ENCODE results near the gene NUP43. TPM values are rescaled to one million over a fixed set of nuclear protein-coding genes. Genes with fewer than 3 reads are reported as not detected.

Gene NUP43
- 17.0 and 31.4 TPM in 2 replicates for total RNA-seq

GRCh38 chr6:149746147-149746946 is at the start of gene NUP43:
TSS of gene NUP43 (minus strand) at chr6:149746529. CDS start at chr6:149746495, 34 bp downstream.

GRCh38 chr6:149749594-149750135 is 3.3 kb upstream of the NUP43 start, which contains the start of gene PCMT1:
TSS of gene PCMT1 (plus strand) at chr6:149749741. CDS start at chr6:149749902, 161 bp downstream.

GRCh38 chr6:149717588-149718458 is 28.5 kb downstream of the NUP43 start, which contains the start of gene LATS1:
TSS of gene LATS1 (minus strand) at chr6:149718101. CDS start at chr6:149702126, 15,975 bp downstream.

Other genes with a start within 250 kb of the NUP43 start
- 9.0 and 9.8 TPM in 2 replicates for gene PPIL4, start 200.5 kb downstream of the NUP43 start, total RNA-seq
- 21.8 and 32.1 TPM in 2 replicates for gene GINM1, start 180.2 kb downstream of the NUP43 start, total RNA-seq
- gene KATNA1, start 97.8 kb downstream of the NUP43 start, total RNA-seq = 10.8 and 14.3 TPM in 2 replicates
- gene LATS1, start 28.4 kb downstream of the NUP43 start, total RNA-seq = 10.6 and 19.4 TPM in 2 replicates
- 64.4 and 129 TPM in 2 replicates for gene PCMT1, start 3.2 kb upstream of the NUP43 start, total RNA-seq
- gene LRP11, start 117.8 kb upstream of the NUP43 start, total RNA-seq = 27.8 and 28.0 TPM in 2 replicates
- not detected in 2 replicates for gene RAET1E, start 151.6 kb upstream of the NUP43 start, total RNA-seq
- gene RAET1G, start 176.6 kb upstream of the NUP43 start, total RNA-seq = 0.25 TPM in 1 of 2 replicates, not detected in the other
- gene ULBP2, start 195.5 kb upstream of the NUP43 start, total RNA-seq = 2.8 and 6.4 TPM in 2 replicates
- gene ULBP1, start 217.4 kb upstream of the NUP43 start, total RNA-seq = 0.81 and 2.8 TPM in 2 replicates